CD14-positive monocyte (primary cell): ENCODE measurements around the gene APBB1. TPM values are rescaled to one million over a fixed set of nuclear protein-coding genes. Genes with fewer than 3 reads are reported as not detected.
A peak's percentile ranks its signal among the peaks of the same experiment; 100 is the strongest.

Experiments
- DNase-seq, 3 donors: peaks; one replicate each; pipeline ENCODE4 v3.0.0-alpha.2; 2011 to 2022
- H2AFZ ChIP-seq: 2 replicates; pipeline ENCODE4 v1.6.0; 2012; ENCODE audit warnings: mild to moderate bottlenecking, low read depth, low read length, inconsistent platforms; ENCODE audit not compliant: insufficient read depth, poor library complexity, severe bottlenecking
- H3K27ac ChIP-seq, 2 donors: 1 replicate in 1 of 2; 2 replicates in 1 of 2; pipeline ENCODE4 v1.5.1; 2012 to 2013; ENCODE audit warnings: low read length in 2 of 2, control low read depth in 1 of 2, inconsistent platforms in 1 of 2, low read depth in 1 of 2, mild to moderate bottlenecking in 1 of 2
- H3K27me3 ChIP-seq, 2 donors: one replicate each; pipeline versions ENCODE4 v1.6.0 to v1.6.1; 2011 to 2013; ENCODE audit warnings: low read length in 2 of 2; ENCODE audit not compliant: control insufficient read depth in 2 of 2, insufficient read depth in 2 of 2
- H3K36me3 ChIP-seq, 2 donors: replicated peaks in 1 of 2; 1 replicate in 1 of 2; 2 replicates in 1 of 2; pipeline versions ENCODE4 v1.5.1 to v1.6.1; 2012 to 2013; ENCODE audit warnings: low read length in 2 of 2, control low read depth in 1 of 2, inconsistent platforms in 1 of 2, mild to moderate bottlenecking in 1 of 2; ENCODE audit not compliant: insufficient read depth in 2 of 2, control insufficient read depth in 1 of 2
- H3K4me1 ChIP-seq, 2 donors: 1 replicate in 1 of 2; 2 replicates in 1 of 2; pipeline versions ENCODE4 v1.5.1 to v1.6.1; 2012 to 2013; ENCODE audit warnings: low read length in 2 of 2, control low read depth in 1 of 2, inconsistent platforms in 1 of 2, mild to moderate bottlenecking in 1 of 2, moderate library complexity in 1 of 2; ENCODE audit not compliant: insufficient read depth in 2 of 2, control insufficient read depth in 1 of 2
- H3K4me2 ChIP-seq: replicated peaks from 2 replicates; pipeline ENCODE3; 2012; ENCODE audit warnings: low read length, moderate library complexity, mild to moderate bottlenecking; ENCODE audit not compliant: poor library complexity, severe bottlenecking; ENCODE audit errors: extremely low read depth
- H3K4me3 ChIP-seq, 3 experiments: fragments of 200-600 bp in 1 of 3; sonication (generic) in 1 of 3; replicated peaks in 1 of 3; 1 replicate in 2 of 3; 2 replicates in 1 of 3; pipeline ENCODE4 v1.5.1; 2011 to 2013; ENCODE audit warnings: low read length in 3 of 3, mild to moderate bottlenecking in 3 of 3, control low read depth in 2 of 3, low read depth in 2 of 3, inconsistent platforms in 1 of 3, moderate library complexity in 1 of 3
- H3K79me2 ChIP-seq: 2 replicates; pipeline ENCODE4 v1.6.0; 2012; ENCODE audit warnings: mild to moderate bottlenecking, control low read depth, inconsistent platforms, low read length, moderate library complexity; ENCODE audit not compliant: insufficient read depth
- H3K9ac ChIP-seq: 2 replicates; pipeline ENCODE4 v1.6.0; 2017; ENCODE audit warnings: low read length, mild to moderate bottlenecking; ENCODE audit not compliant: insufficient read depth, poor library complexity, severe bottlenecking
- H3K9me3 ChIP-seq, 2 donors: replicated peaks in 1 of 2; 1 replicate in 1 of 2; 2 replicates in 1 of 2; pipeline versions ENCODE4 v1.5.1 to v1.6.1; 2012 to 2013; ENCODE audit warnings: low read length in 2 of 2, control low read depth in 1 of 2; ENCODE audit not compliant: control insufficient read depth in 1 of 2, insufficient read depth in 1 of 2
- H4K20me1 ChIP-seq: 2 replicates; pipeline ENCODE4 v1.6.0; 2012; ENCODE audit warnings: mild to moderate bottlenecking, low read length, control low read depth, moderate library complexity; ENCODE audit not compliant: insufficient read depth
- H3K27ac Mint-ChIP-seq, 7 donors: one replicate each; pipeline ENCODE4 v1.8.0; 2020; ENCODE audit warnings: mild to moderate bottlenecking in 7 of 7, mixed read lengths in 7 of 7, moderate library complexity in 6 of 7, inconsistent platforms in 2 of 7
- H3K27me3 Mint-ChIP-seq, 3 donors: one replicate each; pipeline ENCODE4 v1.8.0; 2021 to 2022; ENCODE audit warnings: low read depth in 3 of 3, mild to moderate bottlenecking in 3 of 3, mixed read lengths in 3 of 3, moderate library complexity in 3 of 3, inconsistent platforms in 1 of 3
- H3K36me3 Mint-ChIP-seq, 2 donors: one replicate each; pipeline ENCODE4 v1.8.0; 2020; ENCODE audit warnings: mixed read lengths in 2 of 2, inconsistent platforms in 1 of 2, mild to moderate bottlenecking in 1 of 2
- H3K4me1 Mint-ChIP-seq: one replicate; pipeline ENCODE4 v1.8.0; 2020; ENCODE audit warnings: mild to moderate bottlenecking, mixed read lengths
- H3K4me3 Mint-ChIP-seq, 2 donors: one replicate each; pipeline ENCODE4 v1.8.0; 2020; ENCODE audit warnings: mild to moderate bottlenecking in 2 of 2, mixed read lengths in 2 of 2, moderate library complexity in 1 of 2
- H3K9me3 Mint-ChIP-seq, 7 donors: one replicate each; pipeline ENCODE4 v1.8.0; 2020 to 2022; ENCODE audit warnings: mixed read lengths in 7 of 7, mild to moderate bottlenecking in 6 of 7, moderate library complexity in 6 of 7, inconsistent platforms in 2 of 7
- CTCF ChIP-seq: fragments of 200-600 bp; IDR thresholded peaks from one replicate; pipeline ENCODE4 v1.8.0; 2022; ENCODE audit warnings: antibody characterized with exemption, mild to moderate bottlenecking
- WGBS: methylation state at CpG from one replicate; pipeline ENCODE4 v1.1.5; 2013; ENCODE audit warnings: missing lambda C conversion rate; ENCODE audit not compliant: insufficient coverage; 5-methylcytosine and 5-hydroxymethylcytosine counted together
- intact Hi-C, 2 donors: fragments of 100-400 bp; cut with micrococcal nuclease; formaldehyde crosslinking; loops; one replicate each; pipeline versions ENCODE4 v1.15.0 to v1.15.1; 2023
- polyA plus RNA-seq, 3 donors: library from polyadenylated mRNA; depleted of rRNA in 1 of 3; unstranded in 2 of 3; stranded (reverse) in 1 of 3; fragments of 300-500 nt in 2 of 3; fragments of >200 nt in 1 of 3; fragmentation: Illumina TruSeq in 2 of 3; gene quantifications; 1 replicate in 2 of 3; 2 replicates in 1 of 3; pipeline ENCODE4 v1.2.3, GENCODE V29; 2012 to 2021

APBB1 gene
- polyA plus RNA-seq, 3 donors, result 0.85 to 2.5 (median 2.4) TPM

- Histone ChIP-seq H3K4me3 (no peak overlapping the region), H3K27me3 (no peaks in the 10 kb centered on the region), H4K20me1 (no peaks in the 10 kb centered on the region), H3K27ac (no peak overlapping the region), H3K36me3 (no peaks in the 10 kb centered on the region), H2AFZ (no peak overlapping the region), H3K9ac (no peak overlapping the region), H3K4me1 (no peaks in the 10 kb centered on the region), H3K79me2 (no peaks in the 10 kb centered on the region), H3K9me3 (no peaks in the 10 kb centered on the region), H3K4me2 (no peak overlapping the region)
- 90% methylated on average over 3 of the region's 3 CpGs for WGBS
- Mint-ChIP-seq H3K36me3 (no peaks in the 10 kb centered on the region), H3K4me1 (no peaks in the 10 kb centered on the region), H3K27ac (no peak overlapping the region), H3K9me3 (no peaks in the 10 kb centered on the region), H3K27me3 (no peaks in the 10 kb centered on the region), H3K4me3 (no peak overlapping the region)
- no peak for TF ChIP-seq CTCF
- intact Hi-C loops, result loop anchor here in 1 of 2 donors (5.0 kb wide), 1 partner anchor 338 kb away; no protein-coding TSS in a partner anchor
- no peak for DNase-seq
These were observed 58.7 kb downstream of the APBB1 start for GRCh38 chr11:6360183-6360582.

GRCh38 chr11:6357222-6357621 lies 61.7 kb downstream of the APBB1 start:
- intact Hi-C loops, result no loop called here
- H3K4me3 ChIP-seq, result no peak overlapping the region
- H3K9me3 ChIP-seq, result no peaks in the 10 kb centered on the region
- Mint-ChIP-seq H3K36me3 (no peaks in the 10 kb centered on the region), H3K27me3 (peaks cover 0 to under 1% (median 0%) of the 10 kb centered on the region in 3 donors), H3K4me1 (no peaks in the 10 kb centered on the region), H3K9me3 (no peaks in the 10 kb centered on the region), H3K27ac (no peak overlapping the region), H3K4me3 (no peak overlapping the region)
- DNase-seq, result peak in 1 of 3 donors; percentile 30
- no peaks in the 10 kb centered on the region for H3K27me3 ChIP-seq
- H3K9ac ChIP-seq, result no peak overlapping the region
- no peaks in the 10 kb centered on the region for H3K4me1 ChIP-seq
- no peaks in the 10 kb centered on the region for H3K36me3 ChIP-seq
- H2AFZ ChIP-seq, result no peak overlapping the region
- no peaks in the 10 kb centered on the region for H3K79me2 ChIP-seq
- WGBS, result 82% methylated on average over 8 of the region's 9 CpGs
- no peak for TF ChIP-seq CTCF
- H3K27ac ChIP-seq, result no peak overlapping the region
- no peaks in the 10 kb centered on the region for H4K20me1 ChIP-seq
- no peak overlapping the region for H3K4me2 ChIP-seq
